Chondrocyte (in vitro differentiated cells): Measurements from ENCODE around the gene DISC1. TPM values are rescaled to one million over a fixed set of nuclear protein-coding genes. Genes with fewer than 3 reads are reported as not detected.

Source experiments
- DNase-seq: peaks from one replicate; pipeline ENCODE4 v3.0.0; 2021; ENCODE audit warnings: mixed read lengths, low spot score
- H3K27ac Mint-ChIP-seq: one replicate; pipeline ENCODE4 v1.8.0; 2021; ENCODE audit warnings: mild to moderate bottlenecking, moderate library complexity, mixed read lengths; ENCODE audit not compliant: unreplicated experiment
- H3K27me3 Mint-ChIP-seq: 2 replicates; pipeline ENCODE4 v1.8.0; 2021; ENCODE audit warnings: low read depth, mixed read lengths
- H3K36me3 Mint-ChIP-seq: 2 replicates; pipeline ENCODE4 v1.8.0; 2021; ENCODE audit warnings: low read depth, mixed read lengths
- H3K4me1 Mint-ChIP-seq: 2 replicates; pipeline ENCODE4 v1.8.0; 2021; ENCODE audit warnings: low read depth, mild to moderate bottlenecking, mixed read lengths
- H3K4me3 Mint-ChIP-seq: one replicate; pipeline ENCODE4 v1.8.0; 2021; ENCODE audit warnings: mild to moderate bottlenecking, moderate library complexity, mixed read lengths; ENCODE audit not compliant: unreplicated experiment
- H3K9me3 Mint-ChIP-seq: 2 replicates; pipeline ENCODE4 v1.8.0; 2021; ENCODE audit warnings: low read depth, mixed read lengths
- CTCF ChIP-seq: fragments of 200-600 bp; sonication (generic); IDR thresholded peaks from 2 replicates; pipeline ENCODE4 v1.5.0; 2021; ENCODE audit warnings: antibody characterized with exemption, mild to moderate bottlenecking, moderate library complexity
- total RNA-seq: library from RNA; stranded (reverse); gene quantifications from 3 replicates; pipeline ENCODE4 v1.2.1, GENCODE V29; 2021

DISC1 gene
- total RNA-seq, 1 donor from 2014 or later = 5.0 TPM

GRCh38 chr1:231720652-231721325 is 94.2 kb downstream of the DISC1 start:
- H3K27ac Mint-ChIP-seq = no peak overlapping the region
- peaks cover 3% of the 10 kb centered on the region for H3K4me1 Mint-ChIP-seq

GRCh38 chr1:231721436-231721835 is 94.8 kb downstream of the DISC1 start:
- Mint-ChIP-seq H3K4me1 (peaks cover 3% of the 10 kb centered on the region), H3K4me3 (no peak overlapping the region), H3K27me3 (no peaks in the 10 kb centered on the region), H3K27ac (no peak overlapping the region), H3K9me3 (no peaks in the 10 kb centered on the region), H3K36me3 (no peaks in the 10 kb centered on the region)
- TF ChIP-seq CTCF = no peak
- DNase-seq = no peak

More at GRCh38 chr1:231720652-231721325, 94.2 kb downstream of the DISC1 start:
- H3K36me3 Mint-ChIP-seq = no peaks in the 10 kb centered on the region
- H3K4me3 Mint-ChIP-seq = no peak overlapping the region
- no peak for TF ChIP-seq CTCF
- H3K27me3 Mint-ChIP-seq = no peaks in the 10 kb centered on the region
- DNase-seq = no peak
- no peaks in the 10 kb centered on the region for H3K9me3 Mint-ChIP-seq

DNA sequence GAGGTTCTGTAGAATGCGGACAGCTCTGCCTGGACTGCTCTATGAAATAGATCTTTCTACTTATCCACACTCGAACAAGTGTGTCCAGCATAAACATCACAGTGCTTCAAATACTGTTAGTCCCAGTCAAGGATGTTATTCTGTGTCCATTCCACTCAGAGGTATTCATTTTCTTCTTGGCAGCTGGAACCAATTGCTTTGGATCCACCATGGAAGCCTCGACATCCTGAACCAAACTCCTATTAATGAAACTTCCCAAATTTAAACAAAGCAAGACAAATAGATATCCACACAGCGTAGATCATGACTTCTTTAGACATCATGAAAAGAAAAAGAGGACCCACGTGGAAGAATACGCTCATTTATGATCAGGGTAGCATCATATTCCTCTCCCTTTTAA is 95.8 kb downstream of the DISC1 start:
- TF ChIP-seq CTCF = no peak
- Mint-ChIP-seq H3K27me3 (no peaks in the 10 kb centered on the region), H3K4me1 (peaks cover 3% of the 10 kb centered on the region), H3K27ac (no peak overlapping the region), H3K4me3 (no peak overlapping the region), H3K9me3 (no peaks in the 10 kb centered on the region), H3K36me3 (no peaks in the 10 kb centered on the region)
- no peak for DNase-seq

DNA sequence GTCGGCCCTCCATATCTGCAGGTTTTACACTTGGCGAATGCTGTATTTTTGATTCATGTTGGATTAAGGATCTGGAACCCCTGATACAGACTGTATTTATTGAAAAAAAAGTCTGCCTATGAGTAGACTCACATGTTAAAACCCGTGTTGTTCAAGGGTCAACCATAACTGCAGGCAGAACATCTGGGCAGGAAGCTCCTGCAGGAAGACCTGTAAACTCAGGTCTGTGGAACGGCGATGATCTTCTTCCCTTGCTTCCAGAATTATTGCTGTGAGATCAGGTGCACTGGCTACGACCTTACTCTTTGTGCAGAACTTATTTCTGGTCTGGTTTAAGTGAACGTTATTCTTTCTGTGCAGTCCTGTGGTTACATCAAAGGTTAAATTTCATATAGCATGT is 96.6 kb downstream of the DISC1 start:
- Mint-ChIP-seq H3K27ac (no peak overlapping the region), H3K27me3 (no peaks in the 10 kb centered on the region), H3K4me3 (no peak overlapping the region), H3K4me1 (peaks cover 3% of the 10 kb centered on the region), H3K9me3 (no peaks in the 10 kb centered on the region), H3K36me3 (no peaks in the 10 kb centered on the region)
- no peak for DNase-seq
- TF ChIP-seq CTCF = no peak

GRCh38 chr1:231724041-231724440 is 97.5 kb downstream of the DISC1 start:
- Mint-ChIP-seq H3K36me3 (no peaks in the 10 kb centered on the region), H3K4me3 (no peak overlapping the region), H3K27ac (no peak overlapping the region), H3K9me3 (no peaks in the 10 kb centered on the region), H3K4me1 (peaks cover 3% of the 10 kb centered on the region), H3K27me3 (no peaks in the 10 kb centered on the region)
- DNase-seq = no peak
- no peak for TF ChIP-seq CTCF
